Keratinocyte (primary cell): Measurements from ENCODE around the gene CABP4. TPM values are rescaled to one million over a fixed set of nuclear protein-coding genes. Genes with fewer than 3 reads are reported as not detected.

Experiments used
- DNase-seq: peaks from one replicate; pipeline ENCODE4 v3.0.0-alpha.2; 2011; ENCODE audit warnings: low read depth, missing footprints, low spot score
- FAIRE-seq: peaks from 2 replicates; lab custom pipeline; 2011; peaks lifted over from hg19 to GRCh38; lab: Jason Lieb, UNC
- H2AFZ ChIP-seq: 2 replicates; pipeline ENCODE4 v1.6.0; 2012; ENCODE audit warnings: low read length, control low read depth, inconsistent platforms; ENCODE audit not compliant: control insufficient read depth
- H3K27ac ChIP-seq: 2 replicates; pipeline ENCODE4 v1.5.1; 2011; ENCODE audit warnings: low read length; ENCODE audit not compliant: control insufficient read depth, insufficient read depth
- H3K27me3 ChIP-seq: 3 replicates; pipeline ENCODE4 v1.6.0; 2011; ENCODE audit warnings: low read length; ENCODE audit not compliant: control insufficient read depth, insufficient read depth; ENCODE audit errors: extremely low read depth
- H3K36me3 ChIP-seq, 2 experiments: 2 replicates in 1 of 2; 3 replicates in 1 of 2; pipeline ENCODE4 v1.5.1; 2011; ENCODE audit warnings: low read length in 2 of 2, mild to moderate bottlenecking in 1 of 2; ENCODE audit not compliant: control insufficient read depth in 2 of 2, insufficient read depth in 2 of 2; ENCODE audit errors: extremely low read depth in 1 of 2
- H3K4me1 ChIP-seq: 3 replicates; pipeline ENCODE4 v1.5.1; 2011; ENCODE audit warnings: low read length; ENCODE audit not compliant: control insufficient read depth, insufficient read depth; ENCODE audit errors: extremely low read depth
- H3K4me2 ChIP-seq: 3 replicates; pipeline ENCODE4 v1.6.0; 2011; ENCODE audit warnings: low read depth, low read length; ENCODE audit not compliant: control insufficient read depth, insufficient read depth; ENCODE audit errors: extremely low read depth
- H3K4me3 ChIP-seq, 3 experiments: fragments of 200-600 bp in 1 of 3; sonication (generic) in 1 of 3; 2 replicates in 2 of 3; 3 replicates in 1 of 3; pipeline ENCODE4 v1.5.1; 2011 to 2016; ENCODE audit warnings: low read length in 3 of 3, mild to moderate bottlenecking in 3 of 3, control low read depth in 2 of 3, inconsistent platforms in 1 of 3, low read depth in 1 of 3, mixed read lengths in 1 of 3, mixed run types in 1 of 3, moderate library complexity in 1 of 3; ENCODE audit not compliant: control insufficient read depth in 2 of 3, insufficient read depth in 2 of 3; ENCODE audit errors: extremely low read depth in 1 of 3
- H3K79me2 ChIP-seq: 2 replicates; pipeline ENCODE4 v1.6.0; 2012; ENCODE audit warnings: low read length; ENCODE audit not compliant: control insufficient read depth, insufficient read depth
- H3K9ac ChIP-seq: 3 replicates; pipeline ENCODE4 v1.6.0; 2011; ENCODE audit warnings: low read length; ENCODE audit not compliant: control insufficient read depth, insufficient read depth; ENCODE audit errors: extremely low read depth
- H3K9me1 ChIP-seq: 3 replicates; pipeline ENCODE4 v1.6.0; 2011; ENCODE audit warnings: low read length; ENCODE audit not compliant: control insufficient read depth, insufficient read depth; ENCODE audit errors: extremely low read depth
- H3K9me3 ChIP-seq: 2 replicates; pipeline ENCODE4 v1.5.1; 2012; ENCODE audit warnings: low read depth, low read length; ENCODE audit not compliant: control insufficient read depth
- H4K20me1 ChIP-seq: 3 replicates; pipeline ENCODE4 v1.6.0; 2011; ENCODE audit warnings: low read length; ENCODE audit not compliant: control insufficient read depth, insufficient read depth; ENCODE audit errors: extremely low read depth
- CTCF ChIP-seq, 3 experiments: IDR thresholded peaks in 1 of 3; conservative IDR thresholded peaks in 1 of 3; optimal IDR thresholded peaks in 1 of 3; 2 replicates in 2 of 3; 3 replicates in 1 of 3; pipeline versions ENCODE3 to v1.5.1; 2011; ENCODE audit warnings: low read length in 3 of 3, mild to moderate bottlenecking in 3 of 3, moderate library complexity in 2 of 3, control low read depth in 1 of 3, inconsistent platforms in 1 of 3; ENCODE audit not compliant: insufficient read depth in 2 of 3; ENCODE audit errors: extremely low read depth in 1 of 3
- EZH2 ChIP-seq: IDR thresholded peaks from one replicate; pipeline ENCODE4 v1.6.1; 2012; ENCODE audit warnings: inconsistent platforms, mild to moderate bottlenecking, low read length, moderate library complexity
- dilution Hi-C: fragments of 300-500 bp; cut with MboI; formaldehyde crosslinking; loops from one replicate; pipeline ENCODE4 v1.7.0; 2020; ENCODE audit warnings: low sequenced_read_pairs; ENCODE audit not compliant: extremely low pct_ligation_motif_present
- polyA plus RNA-seq, 5 experiments: library from polyadenylated mRNA; depleted of rRNA in 3 of 5; stranded (reverse) in 3 of 5; stranded (forward) in 1 of 5; unstranded in 1 of 5; fragments of >200 nt; gene quantifications; 1 replicate in 1 of 5; 2 replicates in 3 of 5; 3 replicates in 1 of 5; pipeline versions ENCODE4 v1.2.1 to v1.2.3, GENCODE V29; 2011 to 2012; ENCODE audit warnings: missing spikeins in 2 of 5, low read depth in 1 of 5, low replicate concordance in 1 of 5

Gene CABP4
- polyA plus RNA-seq, 1 donor (not counting 4 experiments of a cell fraction or from before 2014, with no cell fraction given), result not detected

GRCh38 chr11:67468056-67468455, 12.9 kb downstream of the CABP4 start:
- Histone ChIP-seq H3K4me1 (peaks cover 23% of the 10 kb centered on the region), H2AFZ (no peak overlapping the region)

GRCh38 chr11:67468456-67468758, 13.3 kb downstream of the CABP4 start:
- peak overlapping the region; percentile 63 to 74 (median 74) for H3K4me3 ChIP-seq
- FAIRE-seq, result no peak
- H4K20me1 ChIP-seq, result no peaks in the 10 kb centered on the region
- TF ChIP-seq EZH2, result no peak
- H3K9me1 ChIP-seq, result no peaks in the 10 kb centered on the region
- no peaks in the 10 kb centered on the region for H3K9me3 ChIP-seq
- no peak overlapping the region for H2AFZ ChIP-seq
- DNase-seq, result no peak
- dilution Hi-C loops, result no loop called here
- H3K4me1 ChIP-seq, result peaks cover 23% of the 10 kb centered on the region
- H3K27ac ChIP-seq, result peak overlapping the region; percentile 63
- peaks cover 0 to 5% of the 10 kb centered on the region in 2 experiments for H3K36me3 ChIP-seq
- H3K4me2 ChIP-seq, result peak overlapping the region; percentile 82
- H3K79me2 ChIP-seq, result no peaks in the 10 kb centered on the region
- H3K9ac ChIP-seq, result peak overlapping the region; percentile 68
- H3K27me3 ChIP-seq, result no peaks in the 10 kb centered on the region

More at GRCh38 chr11:67468056-67468455, 12.9 kb downstream of the CABP4 start:
- Histone ChIP-seq H3K9ac (peak overlapping the region; percentile 68), H3K9me3 (no peaks in the 10 kb centered on the region), H3K36me3 (peaks cover 0 to 5% of the 10 kb centered on the region in 2 experiments), H3K79me2 (no peaks in the 10 kb centered on the region), H3K9me1 (no peaks in the 10 kb centered on the region), H3K27me3 (no peaks in the 10 kb centered on the region), H3K4me3 (peak overlapping the region; percentile 63 to 74 (median 74)), H3K4me2 (peak overlapping the region; percentile 82), H3K27ac (peak overlapping the region; percentile 63), H4K20me1 (no peaks in the 10 kb centered on the region)
- dilution Hi-C loops, result no loop called here
- TF ChIP-seq EZH2, result no peak
- TF ChIP-seq CTCF (optimal IDR thresholded peaks at IDR 0.05 in 1 of 3, IDR thresholded peaks at IDR 0.05 in 1 of 3, conservative IDR thresholded peaks at IDR 0.05 in 1 of 3; ENCODE audit: extremely low read depth in 1 of 3, insufficient read depth in 2 of 3, low read length in 3 of 3), result no peak
- FAIRE-seq, result no peak
- no peak for DNase-seq
